AG04449 (cell line): ENCODE data around the gene KCTD17.

Experiments used
- CTCF ChIA-PET: fragments of 350-600 bp; formaldehyde crosslinking; extraction: SDS; loops from one replicate; lab custom pipeline; 2021; ENCODE audit warnings: antibody characterized with exemption; lab: Yijun Ruan, JAX
- POLR2A ChIA-PET: fragments of 400-600, 350-600 bp; formaldehyde crosslinking; extraction: SDS; loops from one replicate; lab custom pipeline; 2020; ENCODE audit warnings: antibody characterized with exemption, inconsistent platforms; lab: Yijun Ruan, JAX
- DNase-seq: peaks from one replicate; pipeline ENCODE4 v3.0.0-alpha.2; 2010; ENCODE audit warnings: low read depth, low spot score
- H3K4me3 ChIP-seq: 2 replicates; pipeline ENCODE4 v1.5.1; 2011; ENCODE audit warnings: low read depth, mild to moderate bottlenecking, control low read depth, low read length
- CTCF ChIP-seq: IDR thresholded peaks from one replicate; pipeline ENCODE4 v1.5.1; 2011; ENCODE audit warnings: mild to moderate bottlenecking, moderate library complexity, low read length, control low read depth, inconsistent platforms; ENCODE audit not compliant: insufficient read depth; ENCODE audit errors: missing control alignments

Gene KCTD17

GRCh38 chr22:37010174-37010573, 41.4 kb upstream of the KCTD17 start:
- no peak for DNase-seq
- TF ChIP-seq CTCF, result no peak
- ChIA-PET CTCF (interaction anchor here (2.3 kb wide), 1 partner anchor 12 kb away, joined by 8 read pairs; no protein-coding TSS in a partner anchor), POLR2A (no interaction called here)
- no peak overlapping the region for H3K4me3 ChIP-seq

GRCh38 chr22:37010976-37011375, 40.6 kb upstream of the KCTD17 start:
- no peak overlapping the region for H3K4me3 ChIP-seq
- no peak for DNase-seq
- POLR2A ChIA-PET, result no interaction called here
- no peak for TF ChIP-seq CTCF
- CTCF ChIA-PET, result interaction anchor here (1.2 kb wide), 2 partner anchors 10 to 33 kb away, joined by 3 to 6 read pairs; no protein-coding TSS in a partner anchor

GRCh38 chr22:37011472-37011871, 40.1 kb upstream of the KCTD17 start:
- CTCF ChIA-PET, result interaction anchor here (1.2 kb wide), 2 partner anchors 10 to 34 kb away, joined by 3 to 6 read pairs; no protein-coding TSS in a partner anchor
- TF ChIP-seq CTCF, result no peak
- no peak overlapping the region for H3K4me3 ChIP-seq
- POLR2A ChIA-PET, result no interaction called here
- no peak for DNase-seq

GRCh38 chr22:37012262-37012904, 39.2 kb upstream of the KCTD17 start:
- no peak for TF ChIP-seq CTCF
- H3K4me3 ChIP-seq, result no peak overlapping the region
- POLR2A ChIA-PET, result no interaction called here
- no peak for DNase-seq
- CTCF ChIA-PET, result interaction anchor here (1.3 to 1.6 kb wide), 4 partner anchors 10 to 231 kb away, joined by 3 to 4 read pairs (median 4); no protein-coding TSS in a partner anchor

GRCh38 chr22:37012956-37013355, 38.6 kb upstream of the KCTD17 start:
- no peak overlapping the region for H3K4me3 ChIP-seq
- CTCF ChIA-PET, result interaction anchor here (1.2 to 1.6 kb wide), 5 partner anchors 9 to 231 kb away, joined by 3 to 4 read pairs (median 4); no protein-coding TSS in a partner anchor
- POLR2A ChIA-PET, result no interaction called here
- no peak for TF ChIP-seq CTCF
- no peak for DNase-seq

- ChIA-PET POLR2A (no interaction called here), CTCF (interaction anchor here (1.6 kb wide), 1 partner anchor 37 kb away, joined by 4 read pairs; no protein-coding TSS in a partner anchor)
- DNase-seq, result no peak
- no peak overlapping the region for H3K4me3 ChIP-seq
- TF ChIP-seq CTCF, result no peak
Measured at GRCh38 chr22:37014415-37014806, 37.1 kb upstream of the KCTD17 start.
